Colonic mucosa (tissue), 4 donors: ENCODE measurements around the gene CBARP. TPM values are rescaled to one million over a fixed set of nuclear protein-coding genes. Genes with fewer than 3 reads are reported as not detected.

Experiments used
- DNase-seq: peaks from one replicate; pipeline ENCODE4 v3.0.0-alpha.2; 2020
- H3K27ac ChIP-seq: fragments of 200-600 bp; one replicate; pipeline ENCODE4 v1.8.0; 2021
- H3K27me3 ChIP-seq: fragments of 200-600 bp; one replicate; pipeline ENCODE4 v1.8.0; 2021
- H3K36me3 ChIP-seq: fragments of 200-600 bp; one replicate; pipeline ENCODE4 v1.8.0; 2021
- H3K4me1 ChIP-seq: fragments of 200-600 bp; one replicate; pipeline ENCODE4 v1.8.0; 2021; ENCODE audit warnings: mild to moderate bottlenecking
- H3K4me3 ChIP-seq: fragments of 200-600 bp; one replicate; pipeline ENCODE4 v1.8.0; 2021
- H3K9ac ChIP-seq, 2 donors: one replicate each; pipeline ENCODE4 v1.7.0; 2013; ENCODE audit warnings: control low read depth in 2 of 2, low read depth in 2 of 2, low read length in 2 of 2
- H3K9me3 ChIP-seq: fragments of 200-600 bp; one replicate; pipeline ENCODE4 v1.8.0; 2021
- CTCF ChIP-seq: fragments of 200-600 bp; IDR thresholded peaks from one replicate; pipeline ENCODE4 v1.8.0; 2022; ENCODE audit warnings: antibody characterized with exemption, mild to moderate bottlenecking
- intact Hi-C: fragments of 100-400 bp; cut with DNase I; formaldehyde crosslinking; loops from one replicate; pipeline ENCODE4 v1.14.1; 2022
- total RNA-seq, 2 donors: library from RNA; stranded (reverse); fragmentation: NEBNext Ultra II Directional in 1 of 2; extraction: Animal tissue kit (Norgen Biotek cat#: 25700) in 1 of 2; gene quantifications; one replicate each; pipeline ENCODE4 v1.2.1, GENCODE V29; 2021
- donor health status: healthy.
- donor health status: DM: no; HTN: no; CAD: no.
- donor health status: DM: no; HTN: no; CAD: no.

Gene CBARP
- total RNA-seq, 2 donors from 2014 or later = 0.22 to 0.48 TPM

GRCh38 chr19:1217366-1217765 lies 20.4 kb downstream of the CBARP start:
- Histone ChIP-seq H3K4me1 (peaks cover 16% of the 10 kb centered on the region), H3K9ac (peak overlapping the region; percentile 2 to 26), H3K36me3 (peaks cover 13% of the 10 kb centered on the region), H3K9me3 (no peaks in the 10 kb centered on the region), H3K27ac (no peak overlapping the region), H3K4me3 (no peak overlapping the region), H3K27me3 (no peaks in the 10 kb centered on the region)
- DNase-seq = no peak
- intact Hi-C loops = no loop called here
- TF ChIP-seq CTCF = no peak

- Histone ChIP-seq H3K9me3 (no peaks in the 10 kb centered on the region), H3K27ac (no peak overlapping the region), H3K9ac (no peak overlapping the region), H3K4me3 (no peak overlapping the region), H3K27me3 (no peaks in the 10 kb centered on the region), H3K36me3 (peaks cover 8% of the 10 kb centered on the region), H3K4me1 (peaks cover 17% of the 10 kb centered on the region)
- intact Hi-C loops = no loop called here
- DNase-seq = no peak
- TF ChIP-seq CTCF = no peak
Observed at GRCh38 chr19:1216756-1217155, 21.0 kb downstream of the CBARP start.

GRCh38 chr19:1214862-1215731 lies 22.7 kb downstream of the CBARP start:
- intact Hi-C loops = no loop called here
- H3K4me3 ChIP-seq = no peak overlapping the region
- no peak for TF ChIP-seq CTCF
- H3K9ac ChIP-seq = peak overlapping the region; percentile 50 to 82
- H3K27me3 ChIP-seq = no peaks in the 10 kb centered on the region
- H3K36me3 ChIP-seq = no peaks in the 10 kb centered on the region
- H3K4me1 ChIP-seq = peaks cover 21% of the 10 kb centered on the region
- H3K27ac ChIP-seq = peak overlapping the region; percentile 72
- no peak for DNase-seq
- no peaks in the 10 kb centered on the region for H3K9me3 ChIP-seq

- peak overlapping the region in 1 of 2 donors; percentile 82 for H3K9ac ChIP-seq
- H3K9me3 ChIP-seq = no peaks in the 10 kb centered on the region
- DNase-seq = no peak
- no peak for TF ChIP-seq CTCF
- peak overlapping the region; percentile 72 for H3K27ac ChIP-seq
- H3K36me3 ChIP-seq = no peaks in the 10 kb centered on the region
- peaks cover 25% of the 10 kb centered on the region for H3K4me1 ChIP-seq
- intact Hi-C loops = no loop called here
- H3K4me3 ChIP-seq = no peak overlapping the region
- no peaks in the 10 kb centered on the region for H3K27me3 ChIP-seq
Observed at GRCh38 chr19:1214299-1214861, 23.4 kb downstream of the CBARP start.

GRCh38 chr19:1213391-1214286 lies 24.2 kb downstream of the CBARP start:
- no peak for TF ChIP-seq CTCF
- peak; percentile 78 for DNase-seq
- Histone ChIP-seq H3K9ac (peak overlapping the region; percentile 70 to 82), H3K36me3 (no peaks in the 10 kb centered on the region), H3K4me1 (peaks cover 25% of the 10 kb centered on the region), H3K4me3 (no peak overlapping the region), H3K27me3 (no peaks in the 10 kb centered on the region), H3K27ac (peak overlapping the region; percentile 72), H3K9me3 (no peaks in the 10 kb centered on the region)
- intact Hi-C loops = no loop called here
